ENCODE data around the gene SH3RF3. TPM values are rescaled to one million over a fixed set of nuclear protein-coding genes. Genes with fewer than 3 reads are reported as not detected.

SH3RF3 gene
- total RNA-seq, 1 experiment from 2014 or later, result 0.30 TPM

- Histone ChIP-seq H3K27me3 (no peaks in the 10 kb centered on the region; the same call in none of the 2 replicates), H3K4me1 (peaks cover 5% of the 10 kb centered on the region; the same call in 1 of the 2 replicates), H3K9me3 (replicated peaks) (no peaks in the 10 kb centered on the region), H3K27ac (no peak overlapping the region), H3K4me3 (no peak overlapping the region), H3K36me3 (no peaks in the 10 kb centered on the region)
- no peak for DNase-seq
Observed at GRCh38 chr2:109209412-109209811, 80.4 kb downstream of the SH3RF3 start.

- no peak overlapping the region for H3K27ac ChIP-seq
Observed at GRCh38 chr2:109209941-109210340, 80.9 kb downstream of the SH3RF3 start.

DNA sequence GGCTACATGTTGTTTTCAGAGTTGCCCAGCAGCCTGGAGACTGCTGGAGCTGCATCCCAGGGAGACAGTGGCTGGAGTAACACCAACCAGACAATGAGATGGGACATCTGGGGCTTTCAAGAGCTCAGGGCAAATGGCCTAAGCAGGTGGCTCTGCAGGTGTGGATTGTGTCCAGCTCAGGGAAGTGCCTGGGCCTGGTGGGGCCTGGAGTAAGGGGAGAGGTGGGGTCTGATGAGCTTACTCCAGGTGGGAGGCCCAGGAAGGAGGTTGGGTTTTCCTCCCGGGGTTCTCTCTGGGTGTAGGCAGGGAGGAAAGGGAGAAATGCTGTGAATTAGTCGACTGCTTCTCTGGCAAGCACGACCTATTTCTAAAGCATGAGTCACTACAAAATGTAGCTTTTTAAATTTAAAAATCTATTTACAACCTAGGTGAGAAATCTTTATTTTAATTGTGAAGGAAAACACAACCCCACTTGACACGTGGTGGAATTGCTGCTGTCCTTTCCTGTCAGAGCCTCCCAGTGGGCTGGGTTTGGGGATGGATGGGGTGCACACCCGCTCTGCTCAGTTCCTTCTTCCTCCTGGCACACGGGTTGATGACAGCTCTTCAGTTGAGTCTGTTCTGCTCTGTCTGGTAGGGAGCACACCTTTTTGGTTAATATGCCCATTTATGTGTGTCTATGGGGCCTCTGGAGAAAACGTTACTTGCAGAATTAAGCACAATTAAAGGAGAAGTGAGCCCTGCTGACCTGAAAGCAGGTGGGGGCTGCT is 81.6 kb downstream of the SH3RF3 start:
- peaks cover 7% of the 10 kb centered on the region; the same call in 1 of the 2 replicates for H3K4me1 ChIP-seq
- no peak for DNase-seq
- H3K9me3 ChIP-seq (replicated peaks), result no peaks in the 10 kb centered on the region
- no peak overlapping the region for H3K4me3 ChIP-seq
- no peak overlapping the region for H3K27ac ChIP-seq
- no peaks in the 10 kb centered on the region for H3K36me3 ChIP-seq
- no peaks in the 10 kb centered on the region; the same call in none of the 2 replicates for H3K27me3 ChIP-seq

More at GRCh38 chr2:109209941-109210340, 80.9 kb downstream of the SH3RF3 start:
- Histone ChIP-seq H3K36me3 (no peaks in the 10 kb centered on the region), H3K9me3 (replicated peaks) (no peaks in the 10 kb centered on the region), H3K27me3 (no peaks in the 10 kb centered on the region; the same call in none of the 2 replicates), H3K4me1 (peaks cover 7% of the 10 kb centered on the region; the same call in 1 of the 2 replicates), H3K4me3 (no peak overlapping the region)
- no peak for DNase-seq

- Histone ChIP-seq H3K4me1 (peaks cover 7% of the 10 kb centered on the region; the same call in 1 of the 2 replicates), H3K4me3 (no peak overlapping the region), H3K9me3 (replicated peaks) (no peaks in the 10 kb centered on the region), H3K36me3 (no peaks in the 10 kb centered on the region), H3K27me3 (no peaks in the 10 kb centered on the region; the same call in none of the 2 replicates), H3K27ac (no peak overlapping the region)
- DNase-seq, result no peak
Observed at GRCh38 chr2:109211315-109211714, 82.3 kb downstream of the SH3RF3 start.

GRCh38 chr2:109212836-109213563 is 84.0 kb downstream of the SH3RF3 start:
- no peak overlapping the region for H3K27ac ChIP-seq
- no peaks in the 10 kb centered on the region; the same call in none of the 2 replicates for H3K27me3 ChIP-seq
- no peaks in the 10 kb centered on the region for H3K36me3 ChIP-seq
- H3K9me3 ChIP-seq (replicated peaks), result no peaks in the 10 kb centered on the region
- DNase-seq, result no peak
- H3K4me1 ChIP-seq, result peaks cover 13% of the 10 kb centered on the region
- no peak overlapping the region for H3K4me3 ChIP-seq

DNA sequence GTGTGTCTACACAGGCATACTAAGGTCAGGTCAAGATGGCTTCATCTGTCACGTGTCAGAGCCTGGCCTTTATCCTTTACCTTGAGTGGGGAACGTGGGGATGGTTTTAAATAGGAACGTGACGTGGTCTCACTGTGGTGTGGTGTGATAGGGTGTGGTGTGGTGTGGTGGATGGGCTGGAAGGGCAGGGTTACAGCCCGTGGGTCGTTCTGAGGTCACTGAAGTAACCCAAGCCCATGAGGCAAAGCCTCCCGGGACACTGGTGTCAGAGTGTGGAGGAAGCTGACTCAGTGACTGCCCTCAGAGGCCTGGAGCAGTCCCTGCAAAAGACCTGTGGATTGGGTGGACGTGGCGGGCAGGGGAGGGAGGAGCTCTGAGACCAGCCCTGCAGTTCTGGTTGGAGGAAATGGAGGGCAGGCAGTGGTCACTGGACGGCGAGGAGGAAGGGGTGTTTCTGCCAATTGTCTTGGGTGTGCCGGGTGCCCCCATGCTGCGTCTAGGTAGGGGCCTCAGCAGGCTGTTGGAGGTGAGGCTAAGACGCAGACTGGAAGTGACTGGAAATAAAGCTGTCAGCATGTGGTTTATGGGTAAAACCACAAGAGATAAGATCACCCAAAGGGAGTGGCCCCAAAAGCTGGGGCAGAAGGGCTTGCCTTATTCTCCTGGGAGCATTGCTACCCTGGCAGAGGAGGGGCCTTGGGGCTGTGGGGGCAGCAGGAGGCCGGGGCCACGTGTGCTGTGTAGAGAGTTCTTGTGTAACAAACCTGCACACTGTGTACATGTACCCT is 84.8 kb downstream of the SH3RF3 start:
- Histone ChIP-seq H3K27me3 (no peaks in the 10 kb centered on the region; the same call in none of the 2 replicates), H3K4me1 (peaks cover 19% of the 10 kb centered on the region), H3K4me3 (no peak overlapping the region), H3K27ac (no peak overlapping the region), H3K9me3 (replicated peaks) (no peaks in the 10 kb centered on the region), H3K36me3 (no peaks in the 10 kb centered on the region)
- peak; percentile 57 for DNase-seq

GRCh38 chr2:109214651-109215371 is 85.8 kb downstream of the SH3RF3 start:
- H3K27me3 ChIP-seq, result no peaks in the 10 kb centered on the region; the same call in none of the 2 replicates
- no peaks in the 10 kb centered on the region for H3K36me3 ChIP-seq
- no peaks in the 10 kb centered on the region for H3K9me3 ChIP-seq (replicated peaks)
- peaks cover 19% of the 10 kb centered on the region for H3K4me1 ChIP-seq
- no peak for DNase-seq
- no peak overlapping the region for H3K4me3 ChIP-seq
- no peak overlapping the region for H3K27ac ChIP-seq

DNA sequence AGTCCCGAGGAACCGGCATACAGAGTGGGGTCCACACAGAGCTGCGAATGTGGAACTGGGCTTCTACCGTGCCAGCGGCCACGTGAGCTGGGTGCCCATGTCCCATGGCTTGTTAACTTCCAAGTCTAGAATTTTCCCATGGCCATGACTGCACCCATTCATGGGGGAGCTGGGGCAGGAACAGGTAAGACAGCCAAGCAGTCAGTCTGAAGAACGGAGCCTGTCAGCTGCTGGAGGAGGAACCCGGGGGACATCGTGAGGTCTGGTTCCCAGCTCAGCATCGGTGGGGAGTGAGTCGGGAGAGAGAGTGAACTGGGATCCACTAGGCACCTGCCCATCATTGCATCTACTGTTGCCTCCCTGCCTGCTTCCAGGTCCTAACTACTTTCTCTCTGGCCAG is 86.9 kb downstream of the SH3RF3 start:
- H3K9me3 ChIP-seq (replicated peaks), result no peaks in the 10 kb centered on the region
- H3K4me1 ChIP-seq, result peaks cover 19% of the 10 kb centered on the region
- H3K27ac ChIP-seq, result no peak overlapping the region
- DNase-seq, result no peak
- no peaks in the 10 kb centered on the region; the same call in 1 of the 2 replicates for H3K27me3 ChIP-seq
- H3K4me3 ChIP-seq, result no peak overlapping the region
- H3K36me3 ChIP-seq, result no peaks in the 10 kb centered on the region

- Histone ChIP-seq H3K27ac (no peak overlapping the region), H3K4me1 (peaks cover 19% of the 10 kb centered on the region), H3K27me3 (no peaks in the 10 kb centered on the region; the same call in 1 of the 2 replicates), H3K36me3 (no peaks in the 10 kb centered on the region), H3K4me3 (no peak overlapping the region), H3K9me3 (replicated peaks) (no peaks in the 10 kb centered on the region)
- no peak for DNase-seq
Observed at GRCh38 chr2:109216332-109216731, 87.3 kb downstream of the SH3RF3 start.

GRCh38 chr2:109217362-109218086 is 88.5 kb downstream of the SH3RF3 start:
- Histone ChIP-seq H3K9me3 (replicated peaks) (no peaks in the 10 kb centered on the region), H3K4me3 (no peak overlapping the region), H3K4me1 (peaks cover 19% of the 10 kb centered on the region), H3K27ac (no peak overlapping the region), H3K27me3 (no peaks in the 10 kb centered on the region; the same call in 1 of the 2 replicates), H3K36me3 (no peaks in the 10 kb centered on the region)
- peak in 1 of 2 experiments; percentile 17 for DNase-seq

DNA sequence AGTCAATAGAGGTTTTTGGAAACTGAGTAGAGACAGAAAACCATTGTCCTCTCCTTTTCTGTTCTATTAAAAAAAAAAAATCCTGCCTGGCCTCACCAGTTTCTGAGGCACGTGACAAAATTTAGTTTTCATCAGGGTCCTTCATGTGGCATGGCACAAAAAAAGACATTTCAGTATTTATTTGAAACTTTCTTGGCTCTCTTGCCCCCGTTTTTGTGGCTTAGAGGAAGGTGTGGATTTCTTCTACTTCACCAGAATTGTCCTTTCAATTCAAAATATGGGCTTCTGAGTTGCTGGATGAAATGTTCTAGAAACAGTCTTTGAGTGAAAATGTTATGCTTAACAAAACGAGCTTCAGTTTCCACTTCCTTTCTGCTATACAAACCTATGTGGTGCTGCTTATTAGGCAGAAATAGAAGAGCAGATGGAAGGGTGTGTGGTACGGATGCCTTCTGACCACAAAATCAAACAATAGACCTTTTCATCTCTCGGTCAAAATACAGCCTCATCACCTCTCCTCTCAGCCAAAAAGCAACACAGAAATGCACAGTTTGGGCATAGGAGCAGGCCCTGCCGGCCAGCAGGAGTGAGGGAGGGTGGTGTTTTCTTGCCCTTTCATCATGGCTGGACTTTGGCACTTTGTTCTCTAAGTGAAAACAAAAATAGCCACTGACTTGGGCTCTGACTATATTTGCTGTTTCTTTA is 89.2 kb downstream of the SH3RF3 start:
- peak; percentile 38 to 75 for DNase-seq
- Histone ChIP-seq H3K4me1 (peaks cover 19% of the 10 kb centered on the region), H3K4me3 (no peak overlapping the region), H3K27me3 (no peaks in the 10 kb centered on the region; the same call in 1 of the 2 replicates), H3K36me3 (no peaks in the 10 kb centered on the region), H3K27ac (no peak overlapping the region), H3K9me3 (replicated peaks) (no peaks in the 10 kb centered on the region)

DNA sequence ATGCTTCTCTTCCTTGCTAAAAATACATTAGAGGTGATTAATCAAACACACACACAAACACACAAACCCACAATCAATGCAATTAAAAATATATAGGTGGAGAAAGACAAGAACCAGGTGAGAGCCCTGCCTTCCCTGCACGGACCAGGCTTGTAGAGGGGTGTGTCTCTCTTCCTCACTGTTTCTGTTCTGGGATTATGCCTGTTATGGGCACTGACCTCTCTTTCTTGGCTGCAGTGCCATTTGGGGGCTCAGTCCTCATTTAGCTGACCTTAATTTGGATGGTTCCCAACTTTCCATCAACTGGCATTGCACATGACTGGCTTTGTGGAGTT is 89.8 kb downstream of the SH3RF3 start:
- no peak overlapping the region for H3K27ac ChIP-seq
- no peaks in the 10 kb centered on the region for H3K27me3 ChIP-seq
- no peaks in the 10 kb centered on the region for H3K9me3 ChIP-seq (replicated peaks)
- H3K36me3 ChIP-seq, result no peaks in the 10 kb centered on the region
- no peak overlapping the region for H3K4me3 ChIP-seq
- DNase-seq, result no peak
- H3K4me1 ChIP-seq, result peaks cover 19% of the 10 kb centered on the region

- Histone ChIP-seq H3K4me3 (no peak overlapping the region), H3K27ac (no peak overlapping the region), H3K4me1 (peaks cover 12% of the 10 kb centered on the region), H3K9me3 (replicated peaks) (no peaks in the 10 kb centered on the region), H3K27me3 (no peaks in the 10 kb centered on the region), H3K36me3 (no peaks in the 10 kb centered on the region)
- no peak for DNase-seq
Observed at GRCh38 chr2:109220860-109221259, 91.9 kb downstream of the SH3RF3 start.
